Lower lobe of right lung (tissue), 2 donors: ENCODE data around the gene TEX51. TPM values are rescaled to one million over a fixed set of nuclear protein-coding genes. Genes with fewer than 3 reads are reported as not detected.

ENCODE experiments used
- ATAC-seq, 2 donors: fragments of 200-7000 bp; cut with Tn5 transposase; one replicate each; pipeline ENCODE4 v1.9.1; 2020 to 2022; ENCODE audit warnings: mild to moderate bottlenecking in 2 of 2, moderate library complexity in 2 of 2
- DNase-seq: peaks from one replicate; pipeline ENCODE4 v3.0.0-alpha.2; 2020
- H3K27ac ChIP-seq: fragments of 200-600 bp; one replicate; pipeline ENCODE4 v1.8.0; 2022
- H3K27me3 ChIP-seq: fragments of 200-600 bp; one replicate; pipeline ENCODE4 v1.8.0; 2022; ENCODE audit warnings: low read depth
- H3K36me3 ChIP-seq: fragments of 200-600 bp; one replicate; pipeline ENCODE4 v1.8.0; 2022; ENCODE audit warnings: mild to moderate bottlenecking
- H3K4me1 ChIP-seq: fragments of 200-600 bp; one replicate; pipeline ENCODE4 v1.8.0; 2022
- H3K4me3 ChIP-seq: fragments of 200-600 bp; one replicate; pipeline ENCODE4 v1.8.0; 2022; ENCODE audit warnings: mild to moderate bottlenecking
- H3K9me3 ChIP-seq: fragments of 200-600 bp; one replicate; pipeline ENCODE4 v1.8.0; 2022
- intact Hi-C: fragments of 100-400 bp; cut with DNase I; formaldehyde crosslinking; loops from one replicate; pipeline ENCODE4 v1.11.0; 2022
- total RNA-seq: library from RNA; stranded (reverse); fragmentation: NEBNext Ultra II Directional; extraction: Animal tissue kit (Norgen Biotek cat#: 25700); gene quantifications from one replicate; pipeline ENCODE4 v1.2.1, GENCODE V29; 2021
- TF ChIP-seq, protein P1 (sequence below): fragments of 200-600 bp; IDR thresholded peaks from one replicate; pipeline ENCODE4 v1.8.0; 2022; ENCODE audit warnings: antibody characterized with exemption, mild to moderate bottlenecking
- donor health status: DM: no; HTN: yes; CAD: no; lungs with severe emphysema.

The TEX51 gene
- total RNA-seq, 1 donor from 2014 or later: not detected

DNA sequence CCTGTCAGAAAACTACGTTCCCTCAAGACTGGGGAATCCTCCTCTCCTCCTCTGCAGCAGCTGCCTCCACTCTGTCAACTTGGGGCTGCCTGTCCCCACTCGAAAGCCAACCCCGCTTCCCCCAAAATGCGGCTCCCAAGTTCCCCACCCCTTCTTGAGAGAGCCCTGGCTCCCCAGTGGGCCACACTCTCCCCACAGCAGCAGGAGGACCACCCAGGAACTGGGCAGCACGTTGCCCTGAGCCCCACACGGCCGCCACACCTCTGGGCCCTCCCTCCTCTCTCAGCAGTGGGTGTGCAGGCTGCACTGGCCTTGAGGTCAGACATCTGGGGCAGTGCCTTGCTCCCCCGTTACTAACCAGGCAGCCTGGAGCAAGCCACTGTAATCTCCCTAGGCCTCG is 9.6 kb upstream of the TEX51 start:
- no peak for DNase-seq
- intact Hi-C loops: no loop called here
- no peaks in the 10 kb centered on the region for H3K36me3 ChIP-seq
- ATAC-seq: no peak
- H3K4me3 ChIP-seq: no peak overlapping the region
- H3K4me1 ChIP-seq: peaks cover 4% of the 10 kb centered on the region
- H3K9me3 ChIP-seq: no peaks in the 10 kb centered on the region
- peaks cover 17% of the 10 kb centered on the region for H3K27me3 ChIP-seq
- TF ChIP-seq, protein P1, sequence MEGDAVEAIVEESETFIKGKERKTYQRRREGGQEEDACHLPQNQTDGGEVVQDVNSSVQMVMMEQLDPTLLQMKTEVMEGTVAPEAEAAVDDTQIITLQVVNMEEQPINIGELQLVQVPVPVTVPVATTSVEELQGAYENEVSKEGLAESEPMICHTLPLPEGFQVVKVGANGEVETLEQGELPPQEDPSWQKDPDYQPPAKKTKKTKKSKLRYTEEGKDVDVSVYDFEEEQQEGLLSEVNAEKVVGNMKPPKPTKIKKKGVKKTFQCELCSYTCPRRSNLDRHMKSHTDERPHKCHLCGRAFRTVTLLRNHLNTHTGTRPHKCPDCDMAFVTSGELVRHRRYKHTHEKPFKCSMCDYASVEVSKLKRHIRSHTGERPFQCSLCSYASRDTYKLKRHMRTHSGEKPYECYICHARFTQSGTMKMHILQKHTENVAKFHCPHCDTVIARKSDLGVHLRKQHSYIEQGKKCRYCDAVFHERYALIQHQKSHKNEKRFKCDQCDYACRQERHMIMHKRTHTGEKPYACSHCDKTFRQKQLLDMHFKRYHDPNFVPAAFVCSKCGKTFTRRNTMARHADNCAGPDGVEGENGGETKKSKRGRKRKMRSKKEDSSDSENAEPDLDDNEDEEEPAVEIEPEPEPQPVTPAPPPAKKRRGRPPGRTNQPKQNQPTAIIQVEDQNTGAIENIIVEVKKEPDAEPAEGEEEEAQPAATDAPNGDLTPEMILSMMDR: no peak
- no peak overlapping the region for H3K27ac ChIP-seq

GRCh38 chr2:126889496-126890135 is 9.1 kb upstream of the TEX51 start:
- no peak for ATAC-seq
- H3K9me3 ChIP-seq: no peaks in the 10 kb centered on the region
- no peak overlapping the region for H3K27ac ChIP-seq
- peaks cover 17% of the 10 kb centered on the region for H3K27me3 ChIP-seq
- H3K4me3 ChIP-seq: no peak overlapping the region
- intact Hi-C loops: no loop called here
- DNase-seq: no peak
- TF ChIP-seq, protein P1: no peak
- no peaks in the 10 kb centered on the region for H3K36me3 ChIP-seq
- H3K4me1 ChIP-seq: peaks cover 4% of the 10 kb centered on the region

- Histone ChIP-seq H3K4me3 (no peak overlapping the region), H3K27ac (no peak overlapping the region), H3K9me3 (no peaks in the 10 kb centered on the region), H3K27me3 (peaks cover 17% of the 10 kb centered on the region), H3K36me3 (no peaks in the 10 kb centered on the region), H3K4me1 (peaks cover 4% of the 10 kb centered on the region)
- DNase-seq (no peak), ATAC-seq (no peak)
- intact Hi-C loops: no loop called here
- TF ChIP-seq, protein P1: no peak
These were observed 8.6 kb upstream of the TEX51 start for GRCh38 chr2:126890136-126890510.

GRCh38 chr2:126890551-126891450 is 7.9 kb upstream of the TEX51 start:
- H3K27me3 ChIP-seq: peaks cover 10% of the 10 kb centered on the region
- ATAC-seq (no peak), DNase-seq (peak; percentile 4)
- H3K9me3 ChIP-seq: no peaks in the 10 kb centered on the region
- TF ChIP-seq, protein P1: no peak
- intact Hi-C loops: no loop called here
- H3K4me1 ChIP-seq: peaks cover under 1% of the 10 kb centered on the region
- no peak overlapping the region for H3K4me3 ChIP-seq
- no peaks in the 10 kb centered on the region for H3K36me3 ChIP-seq
- H3K27ac ChIP-seq: no peak overlapping the region

- ATAC-seq: no peak
- H3K4me3 ChIP-seq: no peak overlapping the region
- no peaks in the 10 kb centered on the region for H3K9me3 ChIP-seq
- DNase-seq: peak; percentile 10
- no peaks in the 10 kb centered on the region for H3K27me3 ChIP-seq
- intact Hi-C loops: no loop called here
- H3K36me3 ChIP-seq: no peaks in the 10 kb centered on the region
- TF ChIP-seq, protein P1: no peak
- no peak overlapping the region for H3K27ac ChIP-seq
- H3K4me1 ChIP-seq: no peaks in the 10 kb centered on the region
These were observed 6.8 kb upstream of the TEX51 start for GRCh38 chr2:126891681-126892500.
